GM21786 (cell line): ENCODE results near the gene TTI1.
A peak's percentile ranks its signal among the peaks of the same experiment; 100 is the strongest.

Experiments
- ATAC-seq: cut with Tn5 transposase; IDR thresholded peaks from one replicate; pipeline ENCODE4 v1.9.1; 2021; ENCODE audit not compliant: unreplicated experiment

The TTI1 gene

GRCh38 chr20:38055294-38055693, 22.0 kb upstream of the TTI1 start:
- no peak for ATAC-seq

GRCh38 chr20:38054647-38055046, 21.4 kb upstream of the TTI1 start:
- no peak for ATAC-seq

GRCh38 chr20:38052870-38053269, 19.6 kb upstream of the TTI1 start:
- ATAC-seq = no peak

- ATAC-seq = no peak
Measured at GRCh38 chr20:38050686-38051085, 17.4 kb upstream of the TTI1 start.

GRCh38 chr20:38049800-38050199, 16.5 kb upstream of the TTI1 start:
- ATAC-seq = no peak

GRCh38 chr20:38046572-38046971, 13.3 kb upstream of the TTI1 start:
- no peak for ATAC-seq

- ATAC-seq = no peak
Measured at GRCh38 chr20:38044685-38045084, 11.4 kb upstream of the TTI1 start.

- ATAC-seq = no peak
Measured at GRCh38 chr20:38043512-38044300, 10.4 kb upstream of the TTI1 start.

GRCh38 chr20:38040276-38040675, 7.0 kb upstream of the TTI1 start:
- ATAC-seq = no peak

GRCh38 chr20:38036366-38036765, 3.1 kb upstream of the TTI1 start:
- no peak for ATAC-seq

- no peak for ATAC-seq
Measured at GRCh38 chr20:38034961-38035360, 1.7 kb upstream of the TTI1 start.

GRCh38 chr20:38034108-38034649, 923 bp upstream of the TTI1 start:
- ATAC-seq = no peak

- peak; percentile 41 for ATAC-seq
Measured at GRCh38 chr20:38032585-38033329, 499 bp downstream of the TTI1 start.

GRCh38 chr20:38031957-38032356, 1.3 kb downstream of the TTI1 start:
- no peak for ATAC-seq

GRCh38 chr20:38029453-38029852, 3.8 kb downstream of the TTI1 start:
- no peak for ATAC-seq

- no peak for ATAC-seq
Measured at GRCh38 chr20:38024496-38024895, 8.8 kb downstream of the TTI1 start.

GRCh38 chr20:38023181-38024001, 9.9 kb downstream of the TTI1 start:
- no peak for ATAC-seq

- ATAC-seq = no peak
Measured at GRCh38 chr20:38021087-38021772, 12.0 kb downstream of the TTI1 start.

GRCh38 chr20:38018385-38018784, 14.9 kb downstream of the TTI1 start:
- no peak for ATAC-seq

GRCh38 chr20:38017959-38018358, 15.3 kb downstream of the TTI1 start:
- no peak for ATAC-seq

GRCh38 chr20:38013887-38014286, 19.4 kb downstream of the TTI1 start:
- ATAC-seq = no peak
